NCI-H460 (cell line): Measurements from ENCODE around the gene PDE11A. TPM values are rescaled to one million over a fixed set of nuclear protein-coding genes. Genes with fewer than 3 reads are reported as not detected.

Experiments used
- DNase-seq: peaks from one replicate; pipeline ENCODE4 v3.0.0-alpha.2; 2016; ENCODE audit warnings: low read depth; ENCODE audit errors: extremely low read depth
- small RNA-seq, 2 experiments: library from RNA; depleted of rRNA; stranded (forward); fragments of <200 nt; gene quantifications; one replicate each; pipeline ENCODE3, GENCODE V24; 2014
- total RNA-seq: library from RNA; depleted of rRNA; stranded (reverse); fragments of >200 nt; shearing (Covaris generic); gene quantifications from 2 replicates; pipeline ENCODE4 v1.2.3, GENCODE V29; 2014; rRNA removed

PDE11A gene
- total RNA-seq, 1 experiment from 2014 or later, result 0.07 TPM

DNA sequence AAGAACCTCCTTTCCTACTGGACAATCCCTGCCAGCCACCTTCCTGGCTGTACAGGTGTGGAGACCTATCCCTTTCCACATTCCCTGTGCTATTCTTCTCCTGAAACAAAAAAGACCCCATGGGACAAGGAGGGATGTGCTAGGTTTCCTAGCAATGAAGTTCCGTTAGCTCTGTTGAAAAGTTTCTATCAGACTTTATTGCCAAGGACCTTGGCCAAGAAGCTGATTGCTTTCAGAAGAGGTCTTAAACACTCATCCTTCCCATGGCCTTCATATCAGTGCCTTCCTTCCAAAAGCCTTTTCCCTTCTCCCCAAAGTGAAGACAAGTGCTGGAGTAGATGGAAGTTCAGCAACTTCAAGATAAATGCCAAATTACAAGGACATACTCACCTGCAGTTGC lies 485.2 kb downstream of the PDE11A start:
- DNase-seq, result no peak

GRCh38 chr2:177586154-177586553 lies 486.4 kb downstream of the PDE11A start:
- no peak for DNase-seq

GRCh38 chr2:177585234-177585863 lies 487.2 kb downstream of the PDE11A start:
- DNase-seq, result no peak

GRCh38 chr2:177584030-177584692 lies 488.4 kb downstream of the PDE11A start:
- DNase-seq, result no peak

DNA sequence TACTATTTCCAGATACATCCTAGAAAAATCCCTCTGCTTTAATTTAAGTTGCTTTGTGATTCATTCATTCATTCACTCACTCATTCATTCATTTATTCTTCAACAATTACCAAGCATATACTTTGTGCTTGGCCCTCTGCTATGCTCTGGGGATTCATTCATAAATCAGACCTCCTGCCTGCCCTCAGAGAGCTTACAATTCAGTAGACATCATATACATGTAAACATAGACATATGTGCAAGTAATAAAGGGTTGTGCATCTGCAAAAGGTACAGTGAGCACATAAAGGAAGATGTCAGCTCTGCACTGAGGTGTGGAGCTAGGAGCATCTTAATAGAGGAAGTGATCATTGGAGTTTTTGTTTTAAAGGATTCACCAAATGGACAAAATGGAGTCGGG lies 490.6 kb downstream of the PDE11A start:
- DNase-seq, result no peak

GRCh38 chr2:177579486-177580036 lies 493.0 kb downstream of the PDE11A start:
- no peak for DNase-seq

DNA sequence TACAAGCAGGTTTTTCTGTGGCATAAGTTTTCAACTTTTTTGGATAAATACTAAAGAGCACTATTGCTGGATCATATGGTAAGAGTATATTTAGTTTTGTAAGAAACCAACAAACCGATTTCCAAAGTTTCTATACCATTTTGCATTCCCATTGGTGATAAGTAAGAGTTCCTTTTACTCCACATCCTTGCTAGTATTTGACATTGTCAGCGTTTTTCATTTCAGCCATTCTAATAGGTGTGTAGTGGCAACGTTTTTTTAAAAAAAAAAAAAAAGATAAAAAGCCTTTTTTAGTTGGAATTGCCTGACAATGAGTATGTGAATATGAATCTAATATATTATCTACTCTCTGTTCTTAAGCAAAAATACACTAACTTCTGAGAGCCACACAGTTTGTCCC lies 494.1 kb downstream of the PDE11A start:
- DNase-seq, result no peak

GRCh38 chr2:177577075-177577474 lies 495.5 kb downstream of the PDE11A start:
- no peak for DNase-seq

DNA sequence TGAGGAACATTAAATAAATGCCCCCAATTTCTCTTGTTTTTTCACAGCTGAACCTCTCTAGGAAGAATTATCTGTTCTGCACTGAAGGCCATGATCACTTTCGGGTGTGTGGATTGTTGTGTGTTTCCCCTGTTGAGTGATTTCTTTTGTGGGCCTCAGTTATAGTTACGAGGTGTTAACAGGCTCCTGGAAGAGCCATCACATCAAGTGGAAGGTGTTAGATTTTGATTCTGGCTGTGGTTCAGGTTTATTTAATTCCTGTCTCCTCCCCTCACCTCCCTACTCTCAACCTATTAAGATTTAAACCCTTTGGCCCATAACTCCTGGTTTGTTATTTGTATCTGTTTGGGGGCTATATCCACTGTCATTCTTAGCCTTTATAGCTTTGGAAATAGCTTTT lies 497.2 kb downstream of the PDE11A start:
- DNase-seq, result no peak

DNA sequence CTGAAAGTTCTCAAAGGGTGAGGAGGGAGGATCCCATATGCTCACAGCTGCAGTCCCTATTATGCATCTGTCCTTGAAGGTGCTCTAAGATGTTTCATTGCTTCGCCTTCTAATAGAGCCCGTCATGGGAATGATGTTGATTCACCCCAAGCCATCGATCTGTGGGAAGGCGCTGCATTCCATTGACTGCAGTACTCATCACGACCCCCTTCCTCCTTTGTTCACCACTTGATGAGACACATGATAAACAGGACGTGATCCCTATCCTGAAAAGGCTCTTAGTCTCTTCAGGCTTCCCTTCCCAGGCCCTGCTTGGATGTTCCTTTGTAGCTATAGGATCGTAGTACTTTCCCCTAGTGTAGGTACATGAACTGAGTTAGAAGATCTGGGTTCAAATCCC lies 498.2 kb downstream of the PDE11A start:
- DNase-seq, result no peak

Small RNA genes within 50 kb of the gene (small RNA-seq; reads per million reads assigned to genes)
- gene AC011998.1 (0 reads per million in 2 experiments), gene RNU6-629P (0.06 to 0.29 reads per million in 2 experiments)

Other genes starting within 250 kb of the PDE11A start
- 17.0 and 17.7 TPM in 2 replicates for gene RBM45, start 39.7 kb upstream of the PDE11A start, total RNA-seq
- 9.6 and 11.9 TPM in 2 replicates for gene OSBPL6, start 121.7 kb upstream of the PDE11A start, total RNA-seq